Ureter (tissue), 1 donor: ENCODE results near the gene SGF29. TPM values are rescaled to one million over a fixed set of nuclear protein-coding genes. Genes with fewer than 3 reads are reported as not detected.
"Not testable (repeated sequence)": the region's sequence is repeated elsewhere in the genome, so short reads cannot be mapped to it uniquely, and the experiment has no call there.

ENCODE experiments used
- DNase-seq: peaks from one replicate; pipeline ENCODE4 v3.0.0-alpha.2; 2020; ENCODE audit warnings: low spot score
- total RNA-seq: library from RNA; stranded (reverse); gene quantifications from one replicate; pipeline ENCODE4 v1.2.4, GENCODE V29; 2023
- donor health status: DM: yes; HTN: yes; CAD: no.

The SGF29 gene
- 38.3 TPM for total RNA-seq

GRCh38 chr16:28553776-28554633, at the start of gene SGF29:
Gene SGF29 (plus strand): TSS chr16:28553920. CDS start chr16:28581070, 27,150 bp downstream.
- DNase-seq: peak; percentile 95

- no peak for DNase-seq
Measured at GRCh38 chr16:28504707-28505404, 48.9 kb upstream of the SGF29 start.

- no peak for DNase-seq
Measured at GRCh38 chr16:28505489-28506137, 48.1 kb upstream of the SGF29 start.

- no peak for DNase-seq
Measured at GRCh38 chr16:28511031-28511430, 42.7 kb upstream of the SGF29 start.

GRCh38 chr16:28511801-28512789, 41.6 kb upstream of the SGF29 start:
- DNase-seq: no peak

- no peak for DNase-seq
Measured at GRCh38 chr16:28513484-28514181, 40.1 kb upstream of the SGF29 start.

GRCh38 chr16:28514246-28514645, 39.5 kb upstream of the SGF29 start:
- no peak for DNase-seq

- no peak for DNase-seq
Measured at GRCh38 chr16:28520672-28521071, 33.0 kb upstream of the SGF29 start.

- no peak for DNase-seq
Measured at GRCh38 chr16:28521436-28521835, 32.3 kb upstream of the SGF29 start.

- DNase-seq: no peak
Measured at GRCh38 chr16:28522792-28523191, 30.9 kb upstream of the SGF29 start.

- DNase-seq: no peak
Measured at GRCh38 chr16:28524681-28525171, 29.0 kb upstream of the SGF29 start.

GRCh38 chr16:28526201-28527099, 27.3 kb upstream of the SGF29 start:
- DNase-seq: no peak

- DNase-seq: not testable (repeated sequence)
Measured at GRCh38 chr16:28527100-28527785, 26.5 kb upstream of the SGF29 start.

GRCh38 chr16:28527985-28528384, 25.7 kb upstream of the SGF29 start:
- DNase-seq: no peak

- no peak for DNase-seq
Measured at GRCh38 chr16:28528463-28528867, 25.3 kb upstream of the SGF29 start.

GRCh38 chr16:28529124-28529523, 24.6 kb upstream of the SGF29 start:
- DNase-seq: no peak

GRCh38 chr16:28531777-28532744, 21.7 kb upstream of the SGF29 start:
- peak; percentile 79 for DNase-seq
